Thyroid gland (tissue), 4 donors: ENCODE data around the gene LRBA.

Experiments
- POLR2A ChIP-seq, 2 donors: fragments of 450-650 bp; IDR thresholded peaks; one replicate each; pipeline ENCODE4 v1.6.1; 2017; ENCODE audit warnings: antibody characterized with exemption in 2 of 2, mild to moderate bottlenecking in 2 of 2, moderate library complexity in 1 of 2
- TF ChIP-seq, protein P1 (sequence below), 6 experiments: fragments of 200-600 bp in 3 of 6; fragments of 450-650 bp in 3 of 6; sonication (generic) in 3 of 6; IDR thresholded peaks; one replicate each; pipeline ENCODE4 v1.5.1; 2016 to 2019; ENCODE audit warnings: antibody characterized with exemption in 6 of 6, mild to moderate bottlenecking in 2 of 6, inconsistent platforms in 1 of 6, moderate library complexity in 1 of 6

DNA sequence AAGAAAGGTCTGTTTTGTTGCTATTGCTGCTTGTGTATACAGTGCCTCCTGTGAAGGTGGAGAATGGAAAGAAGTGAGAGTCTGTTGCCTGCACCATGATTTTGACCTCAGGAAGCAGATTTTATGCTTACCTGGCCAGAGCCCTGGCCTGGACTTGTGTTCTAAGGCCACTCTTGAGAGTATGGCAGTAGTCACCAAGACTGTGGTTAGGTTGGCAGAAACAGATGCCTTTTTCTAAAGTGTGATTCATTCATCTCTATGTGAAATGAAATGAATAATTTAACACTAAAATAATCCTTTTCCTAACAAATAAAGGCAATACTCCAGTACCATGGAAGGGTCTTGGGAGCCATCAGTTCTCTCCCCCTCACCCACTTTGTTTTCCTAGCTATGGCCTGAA, 775.1 kb downstream of the LRBA start:
- TF ChIP-seq, protein P1, sequence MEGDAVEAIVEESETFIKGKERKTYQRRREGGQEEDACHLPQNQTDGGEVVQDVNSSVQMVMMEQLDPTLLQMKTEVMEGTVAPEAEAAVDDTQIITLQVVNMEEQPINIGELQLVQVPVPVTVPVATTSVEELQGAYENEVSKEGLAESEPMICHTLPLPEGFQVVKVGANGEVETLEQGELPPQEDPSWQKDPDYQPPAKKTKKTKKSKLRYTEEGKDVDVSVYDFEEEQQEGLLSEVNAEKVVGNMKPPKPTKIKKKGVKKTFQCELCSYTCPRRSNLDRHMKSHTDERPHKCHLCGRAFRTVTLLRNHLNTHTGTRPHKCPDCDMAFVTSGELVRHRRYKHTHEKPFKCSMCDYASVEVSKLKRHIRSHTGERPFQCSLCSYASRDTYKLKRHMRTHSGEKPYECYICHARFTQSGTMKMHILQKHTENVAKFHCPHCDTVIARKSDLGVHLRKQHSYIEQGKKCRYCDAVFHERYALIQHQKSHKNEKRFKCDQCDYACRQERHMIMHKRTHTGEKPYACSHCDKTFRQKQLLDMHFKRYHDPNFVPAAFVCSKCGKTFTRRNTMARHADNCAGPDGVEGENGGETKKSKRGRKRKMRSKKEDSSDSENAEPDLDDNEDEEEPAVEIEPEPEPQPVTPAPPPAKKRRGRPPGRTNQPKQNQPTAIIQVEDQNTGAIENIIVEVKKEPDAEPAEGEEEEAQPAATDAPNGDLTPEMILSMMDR (IDR thresholded peaks at IDR 0.05): no peak
- no peak for TF ChIP-seq POLR2A (IDR thresholded peaks at IDR 0.05)
